ENCODE data around the gene TPH2.

- TF ChIP-seq POLR2AphosphoS5 (IDR thresholded peaks at IDR 0.05; ENCODE audit: low read depth, low read length) (no peak), TAF1 (IDR thresholded peaks at IDR 0.05; ENCODE audit: borderline replicate concordance, insufficient read depth, low read length) (no peak), REST (IDR thresholded peaks at IDR 0.05; ENCODE audit: insufficient read depth in 1 of 2, low read depth in 2 of 2, low read length in 2 of 2) (no peak), SIN3A (IDR thresholded peaks at IDR 0.05; ENCODE audit: borderline replicate concordance, insufficient read depth, low read length) (no peak), FOXP2 (optimal IDR thresholded peaks at IDR 0.05; ENCODE audit: borderline replicate concordance, extremely low read depth, extremely low read length, insufficient read depth) (no peak)
These were observed 33.9 kb downstream of the TPH2 start for GRCh38 chr12:71972441-71973074.

Data from PFSK-1 (cell line).